Suprapubic skin (tissue), 4 donors: ENCODE results near the gene GRIK4. TPM values are rescaled to one million over a fixed set of nuclear protein-coding genes. Genes with fewer than 3 reads are reported as not detected.

ENCODE experiments used
- DNase-seq, 2 donors: peaks; one replicate each; pipeline ENCODE4 v3.0.0-alpha.2; 2019; ENCODE audit warnings: low spot score in 2 of 2
- H3K27ac ChIP-seq: fragments of 200-600 bp; sonication (generic); one replicate; pipeline ENCODE4 v1.5.1; 2019
- H3K27me3 ChIP-seq: fragments of 200-600 bp; sonication (generic); one replicate; pipeline ENCODE4 v1.5.1; 2019
- H3K36me3 ChIP-seq: fragments of 200-600 bp; sonication (generic); one replicate; pipeline ENCODE4 v1.5.1; 2019
- H3K4me1 ChIP-seq: fragments of 200-600 bp; sonication (generic); one replicate; pipeline ENCODE4 v1.5.1; 2019
- H3K4me3 ChIP-seq: fragments of 200-600 bp; sonication (generic); one replicate; pipeline ENCODE4 v1.5.1; 2019; ENCODE audit warnings: mild to moderate bottlenecking
- H3K9me3 ChIP-seq: fragments of 200-600 bp; sonication (generic); one replicate; pipeline ENCODE4 v1.5.1; 2019
- CTCF ChIP-seq, 2 donors: fragments of 200-600 bp in 1 of 2; fragments of 450-650 bp in 1 of 2; sonication (generic) in 1 of 2; IDR thresholded peaks; one replicate each; pipeline ENCODE4 v1.5.1; 2016 to 2019; ENCODE audit warnings: antibody characterized with exemption in 2 of 2, mild to moderate bottlenecking in 1 of 2, moderate library complexity in 1 of 2
- EP300 ChIP-seq: sonication (generic); formaldehyde crosslinking; IDR thresholded peaks from one replicate; pipeline ENCODE4 v1.6.1; 2017; ENCODE audit warnings: antibody characterized with exemption
- POLR2A ChIP-seq, 2 donors: fragments of 450-650 bp; IDR thresholded peaks; one replicate each; pipeline ENCODE4 v1.6.1; 2017; ENCODE audit warnings: antibody characterized with exemption in 2 of 2, mild to moderate bottlenecking in 2 of 2, moderate library complexity in 2 of 2
- POLR2AphosphoS5 ChIP-seq, 3 donors: sonication (generic); formaldehyde crosslinking; IDR thresholded peaks; one replicate each; pipeline ENCODE4 v1.6.1; 2017; ENCODE audit warnings: antibody characterized with exemption in 3 of 3
- WGBS: methylation state at CpG from one replicate; pipeline ENCODE4 v1.1.5; 2018; 5-methylcytosine and 5-hydroxymethylcytosine counted together
- total RNA-seq, 4 donors: library from RNA; depleted of rRNA; stranded (reverse); fragments of >200 nt; gene quantifications; one replicate each; pipeline ENCODE4 v1.1.0, GENCODE V29; 2016

GRIK4 gene
- total RNA-seq, 4 donors from 2014 or later = 0.24 TPM; not detected in 3

DNA sequence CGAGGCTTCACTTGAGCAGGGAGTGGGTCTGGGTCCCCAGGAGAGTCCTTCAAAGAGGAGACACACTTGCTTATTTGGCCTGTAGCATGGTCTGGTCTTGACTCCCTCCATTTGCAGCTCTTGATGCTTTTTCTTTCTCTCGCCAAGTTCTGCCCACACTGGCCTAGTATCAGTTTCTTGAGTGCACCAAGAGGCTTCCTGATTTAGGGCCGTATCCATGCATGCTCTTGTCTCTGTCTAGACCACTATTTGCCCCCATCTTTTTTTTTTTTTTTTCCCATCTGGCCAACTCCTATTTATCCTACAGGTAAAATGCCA is 170.7 kb downstream of the GRIK4 start:
- Histone ChIP-seq H3K36me3 (no peaks in the 10 kb centered on the region), H3K4me3 (no peak overlapping the region), H3K27me3 (peaks cover 11% of the 10 kb centered on the region), H3K4me1 (no peaks in the 10 kb centered on the region), H3K27ac (no peak overlapping the region), H3K9me3 (no peaks in the 10 kb centered on the region)
- 54% methylated on average over 3 of the region's 3 CpGs for WGBS
- TF ChIP-seq POLR2A (IDR thresholded peaks at IDR 0.05) = no peak
- TF ChIP-seq CTCF (IDR thresholded peaks at IDR 0.05) = no peak
- peak in 1 of 2 donors; percentile 48 for DNase-seq

- Histone ChIP-seq H3K27ac (no peak overlapping the region), H3K9me3 (no peaks in the 10 kb centered on the region), H3K36me3 (no peaks in the 10 kb centered on the region), H3K4me1 (no peaks in the 10 kb centered on the region), H3K4me3 (no peak overlapping the region), H3K27me3 (peaks cover 11% of the 10 kb centered on the region)
- 94% methylated on average over 5 of the region's 5 CpGs for WGBS
- TF ChIP-seq CTCF (IDR thresholded peaks at IDR 0.05) = no peak
- no peak for TF ChIP-seq POLR2A (IDR thresholded peaks at IDR 0.05)
- no peak for TF ChIP-seq EP300
- no peak for TF ChIP-seq POLR2AphosphoS5 (IDR thresholded peaks at IDR 0.05)
- DNase-seq = no peak
Measured at GRCh38 chr11:120682866-120683265, 171.3 kb downstream of the GRIK4 start.

DNA sequence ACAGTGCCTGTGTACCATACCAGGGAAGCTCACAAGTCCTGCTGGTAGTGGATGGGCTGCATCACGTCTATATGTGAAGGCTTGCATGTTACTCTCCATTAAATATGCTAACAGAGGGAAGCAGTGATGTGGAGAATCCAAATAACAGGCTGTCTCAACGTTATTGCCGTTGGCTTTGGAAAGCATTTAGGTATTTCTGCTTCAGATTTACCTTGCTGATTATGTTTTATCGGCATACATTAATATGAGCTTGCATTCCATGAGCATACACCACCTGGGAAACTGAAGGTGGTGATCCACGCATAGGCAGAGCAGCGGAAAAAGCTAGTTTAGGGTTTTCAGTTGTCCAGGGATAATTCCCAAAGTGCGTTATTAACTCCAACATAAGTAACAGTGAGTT is 175.0 kb downstream of the GRIK4 start:
- Histone ChIP-seq H3K9me3 (no peaks in the 10 kb centered on the region), H3K4me3 (no peak overlapping the region), H3K27ac (no peak overlapping the region), H3K4me1 (no peaks in the 10 kb centered on the region), H3K27me3 (peaks cover 5% of the 10 kb centered on the region), H3K36me3 (no peaks in the 10 kb centered on the region)
- peak in 1 of 2 donors; percentile 16 for DNase-seq
- 59% methylated on average over 7 of the region's 7 CpGs for WGBS
- no peak for TF ChIP-seq CTCF (IDR thresholded peaks at IDR 0.05)

GRCh38 chr11:120688163-120688562 is 176.6 kb downstream of the GRIK4 start:
- H3K4me1 ChIP-seq = no peaks in the 10 kb centered on the region
- 38% methylated on average over 1 of the region's 1 CpG for WGBS
- H3K36me3 ChIP-seq = no peaks in the 10 kb centered on the region
- H3K9me3 ChIP-seq = no peaks in the 10 kb centered on the region
- no peak overlapping the region for H3K27ac ChIP-seq
- H3K4me3 ChIP-seq = no peak overlapping the region
- peaks cover 5% of the 10 kb centered on the region for H3K27me3 ChIP-seq
- DNase-seq = peak in 1 of 2 donors; percentile 45
- TF ChIP-seq CTCF (IDR thresholded peaks at IDR 0.05) = no peak
- no peak for TF ChIP-seq POLR2AphosphoS5 (IDR thresholded peaks at IDR 0.05)
- TF ChIP-seq POLR2A (IDR thresholded peaks at IDR 0.05) = no peak

- Histone ChIP-seq H3K36me3 (no peaks in the 10 kb centered on the region), H3K4me3 (no peak overlapping the region), H3K27ac (no peak overlapping the region), H3K27me3 (peaks cover 5% of the 10 kb centered on the region), H3K9me3 (no peaks in the 10 kb centered on the region), H3K4me1 (no peaks in the 10 kb centered on the region)
- 92% methylated on average over 7 of the region's 7 CpGs for WGBS
- no peak for DNase-seq
- TF ChIP-seq CTCF (IDR thresholded peaks at IDR 0.05) (no peak), POLR2AphosphoS5 (IDR thresholded peaks at IDR 0.05) (no peak), EP300 (no peak), POLR2A (IDR thresholded peaks at IDR 0.05) (no peak)
Measured at GRCh38 chr11:120689596-120690275, 178.2 kb downstream of the GRIK4 start.
